Karpas-422 (cell line): ENCODE results near the gene ADARB1. TPM values are rescaled to one million over a fixed set of nuclear protein-coding genes. Genes with fewer than 3 reads are reported as not detected.

Source experiments
- DNase-seq: peaks from one replicate; pipeline ENCODE4 v3.0.0-alpha.2; 2015
- H2AFZ ChIP-seq: fragments of 200-600 bp; sonication (generic); 2 replicates; pipeline ENCODE4 v1.6.1; 2014; ENCODE audit warnings: antibody characterized with exemption, low read length, mixed read lengths
- H3K27ac ChIP-seq: fragments of 200-600 bp; sonication (generic); 2 replicates; pipeline ENCODE4 v1.5.1; 2014; ENCODE audit warnings: mild to moderate bottlenecking, low read length, moderate library complexity
- H3K27me3 ChIP-seq: fragments of 200-600 bp; sonication (generic); 2 replicates; pipeline ENCODE4 v1.6.1; 2014; ENCODE audit warnings: low read length, mixed read lengths
- H3K36me3 ChIP-seq: fragments of 200-600 bp; sonication (generic); 2 replicates; pipeline ENCODE4 v1.6.1; 2014; ENCODE audit warnings: low read length, mixed read lengths; ENCODE audit not compliant: insufficient read depth
- H3K4me1 ChIP-seq: fragments of 200-600 bp; sonication (generic); 2 replicates; pipeline ENCODE4 v1.6.1; 2014; ENCODE audit warnings: mild to moderate bottlenecking, low read length, mixed read lengths
- H3K4me2 ChIP-seq: fragments of 200-600 bp; sonication (generic); 2 replicates; pipeline ENCODE4 v1.6.1; 2014; ENCODE audit warnings: low read length, low read depth, mild to moderate bottlenecking; ENCODE audit not compliant: poor library complexity, severe bottlenecking
- H3K4me3 ChIP-seq: fragments of 200-600 bp; sonication (generic); 2 replicates; pipeline ENCODE4 v1.5.1; 2014; ENCODE audit warnings: mild to moderate bottlenecking, antibody characterized with exemption, low read length, mixed read lengths
- H3K79me2 ChIP-seq: fragments of 200-600 bp; sonication (generic); 2 replicates; pipeline ENCODE4 v1.6.1; 2014; ENCODE audit warnings: mild to moderate bottlenecking, low read length, mixed read lengths
- H3K9ac ChIP-seq: fragments of 200-600 bp; sonication (generic); 2 replicates; pipeline ENCODE4 v1.6.0; 2014; ENCODE audit warnings: low read length
- H3K9me2 ChIP-seq: fragments of 200-600 bp; sonication (generic), shearing (Covaris generic); replicated peaks from 2 replicates; pipeline ENCODE4 v1.6.0; 2014; ENCODE audit warnings: mild to moderate bottlenecking, low read length, moderate library complexity; ENCODE audit not compliant: insufficient read depth
- H3K9me3 ChIP-seq: fragments of 300-700, 200-600 bp; sonication (generic); 2 replicates; pipeline ENCODE4 v1.6.1; 2014; ENCODE audit warnings: low read length, mixed read lengths
- H4K20me1 ChIP-seq: fragments of 200-600 bp; sonication (generic); 2 replicates; pipeline ENCODE4 v1.6.1; 2014; ENCODE audit warnings: mild to moderate bottlenecking, antibody characterized with exemption, low read length, low read depth; ENCODE audit not compliant: insufficient read depth
- total RNA-seq: library from RNA; depleted of rRNA; stranded (reverse); fragments of >200 nt; shearing (Covaris generic); gene quantifications from 2 replicates; pipeline ENCODE4 v1.2.3, GENCODE V29; 2014; ENCODE audit warnings: low replicate concordance

The ADARB1 gene
- total RNA-seq, 1 experiment from 2014 or later = 2.0 TPM

GRCh38 chr21:45120975-45121374 lies 46.6 kb downstream of the ADARB1 start:
- no peak for DNase-seq
- no peak overlapping the region for H3K9ac ChIP-seq
- H3K4me1 ChIP-seq = no peaks in the 10 kb centered on the region
- peaks cover 19% of the 10 kb centered on the region; the same call in 1 of the 2 replicates for H4K20me1 ChIP-seq
- no peak overlapping the region for H3K4me2 ChIP-seq
- H3K36me3 ChIP-seq = no peaks in the 10 kb centered on the region
- H3K9me2 ChIP-seq = no peaks in the 10 kb centered on the region
- H3K9me3 ChIP-seq = no peaks in the 10 kb centered on the region
- H3K27ac ChIP-seq = no peak overlapping the region
- no peaks in the 10 kb centered on the region for H3K79me2 ChIP-seq
- H3K27me3 ChIP-seq = no peaks in the 10 kb centered on the region
- H2AFZ ChIP-seq = no peak overlapping the region
- no peak overlapping the region for H3K4me3 ChIP-seq

DNA sequence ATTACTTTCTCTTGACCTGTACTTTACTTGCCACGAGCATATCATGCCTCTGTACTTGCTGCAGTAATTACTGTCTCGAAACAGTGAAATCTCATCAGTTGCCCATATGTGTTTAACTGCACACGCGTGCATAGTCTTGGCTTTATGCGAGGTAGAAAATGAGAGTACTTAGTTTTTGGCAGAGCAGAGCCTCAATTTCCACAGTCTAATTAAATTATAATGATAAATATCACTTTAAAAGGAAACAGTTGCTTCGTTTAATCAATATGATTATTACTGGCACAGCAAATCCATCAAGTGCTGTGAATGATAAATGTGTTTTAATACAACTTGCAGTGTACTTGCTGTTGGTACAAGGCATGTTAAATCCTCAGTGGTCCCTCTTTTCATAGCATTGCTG lies 47.6 kb downstream of the ADARB1 start:
- Histone ChIP-seq H3K27ac (no peak overlapping the region), H3K4me1 (no peaks in the 10 kb centered on the region), H4K20me1 (peaks cover 18% of the 10 kb centered on the region; the same call in 1 of the 2 replicates), H3K4me3 (no peak overlapping the region), H2AFZ (no peak overlapping the region), H3K4me2 (no peak overlapping the region), H3K9me2 (no peaks in the 10 kb centered on the region), H3K9ac (no peak overlapping the region), H3K27me3 (no peaks in the 10 kb centered on the region), H3K36me3 (no peaks in the 10 kb centered on the region), H3K79me2 (no peaks in the 10 kb centered on the region), H3K9me3 (no peaks in the 10 kb centered on the region)
- DNase-seq = no peak

GRCh38 chr21:45122432-45123132 lies 48.2 kb downstream of the ADARB1 start:
- Histone ChIP-seq H3K27ac (no peak overlapping the region), H3K9ac (no peak overlapping the region), H4K20me1 (peaks cover 18% of the 10 kb centered on the region; the same call in 1 of the 2 replicates), H3K27me3 (no peaks in the 10 kb centered on the region), H3K79me2 (no peaks in the 10 kb centered on the region), H3K4me2 (no peak overlapping the region), H3K36me3 (no peaks in the 10 kb centered on the region), H3K4me1 (no peaks in the 10 kb centered on the region), H3K9me3 (no peaks in the 10 kb centered on the region), H3K4me3 (no peak overlapping the region), H3K9me2 (no peaks in the 10 kb centered on the region), H2AFZ (no peak overlapping the region)
- DNase-seq = no peak

DNA sequence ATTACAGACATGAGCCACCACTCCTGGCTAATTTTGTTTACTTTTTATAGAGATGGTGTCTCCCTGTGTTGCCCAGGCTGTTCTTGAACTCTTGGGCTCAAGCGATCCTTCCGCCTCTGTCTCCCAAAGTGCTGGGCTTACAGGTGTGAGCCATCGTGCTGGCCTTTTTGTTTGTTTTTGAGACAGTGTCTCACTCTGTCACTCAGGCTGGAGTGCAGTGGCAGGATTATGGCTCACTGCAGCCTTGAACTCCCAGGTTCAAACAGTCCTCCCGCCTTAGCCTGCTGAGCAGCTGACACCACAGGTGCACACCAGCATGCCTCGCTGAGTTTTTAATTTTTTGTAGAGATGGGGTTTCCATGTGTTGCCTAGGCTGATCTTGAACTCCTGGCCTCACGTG lies 49.1 kb downstream of the ADARB1 start:
- H3K36me3 ChIP-seq = no peaks in the 10 kb centered on the region
- no peaks in the 10 kb centered on the region for H3K4me1 ChIP-seq
- peaks cover 18% of the 10 kb centered on the region; the same call in 1 of the 2 replicates for H4K20me1 ChIP-seq
- H3K79me2 ChIP-seq = no peaks in the 10 kb centered on the region
- no peaks in the 10 kb centered on the region for H3K9me2 ChIP-seq
- no peak overlapping the region for H3K9ac ChIP-seq
- no peak overlapping the region for H3K4me2 ChIP-seq
- H3K27me3 ChIP-seq = no peaks in the 10 kb centered on the region
- no peak overlapping the region for H2AFZ ChIP-seq
- no peak overlapping the region for H3K4me3 ChIP-seq
- no peak for DNase-seq
- no peaks in the 10 kb centered on the region for H3K9me3 ChIP-seq
- no peak overlapping the region for H3K27ac ChIP-seq

- H4K20me1 ChIP-seq = peaks cover 22% of the 10 kb centered on the region; the same call in 1 of the 2 replicates
- no peak for DNase-seq
- H3K4me2 ChIP-seq = no peak overlapping the region
- H3K9ac ChIP-seq = no peak overlapping the region
- H3K9me3 ChIP-seq = no peaks in the 10 kb centered on the region
- H3K27me3 ChIP-seq = no peaks in the 10 kb centered on the region
- H3K9me2 ChIP-seq = no peaks in the 10 kb centered on the region
- no peak overlapping the region for H3K27ac ChIP-seq
- H3K79me2 ChIP-seq = no peaks in the 10 kb centered on the region
- no peak overlapping the region for H2AFZ ChIP-seq
- H3K4me1 ChIP-seq = no peaks in the 10 kb centered on the region
- H3K36me3 ChIP-seq = no peaks in the 10 kb centered on the region
- no peak overlapping the region for H3K4me3 ChIP-seq
Measured at GRCh38 chr21:45124596-45124995, 50.2 kb downstream of the ADARB1 start.

DNA sequence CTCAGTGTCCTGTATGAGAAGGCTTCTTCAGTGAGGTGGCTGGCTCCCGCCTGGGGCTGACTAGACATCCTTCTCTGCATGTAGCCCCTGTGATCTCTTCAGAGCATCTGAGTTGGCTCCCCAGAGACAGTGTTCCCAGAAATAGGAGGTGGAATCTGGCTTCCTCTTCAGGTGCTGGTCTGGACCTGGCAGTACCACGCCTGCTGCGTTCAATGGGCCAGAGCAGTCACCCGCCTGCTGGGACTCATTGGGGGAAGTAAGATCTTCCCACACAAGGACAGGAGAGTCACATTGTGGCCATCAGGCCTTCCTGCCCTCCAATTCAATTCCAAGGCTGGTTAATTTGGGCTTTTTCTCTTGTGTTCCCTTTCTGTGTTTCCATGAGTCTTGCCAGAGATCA lies 51.0 kb downstream of the ADARB1 start:
- peaks cover 22% of the 10 kb centered on the region; the same call in 1 of the 2 replicates for H4K20me1 ChIP-seq
- no peaks in the 10 kb centered on the region for H3K4me1 ChIP-seq
- no peak overlapping the region for H3K4me2 ChIP-seq
- DNase-seq = no peak
- H2AFZ ChIP-seq = no peak overlapping the region
- no peaks in the 10 kb centered on the region for H3K9me2 ChIP-seq
- H3K79me2 ChIP-seq = no peaks in the 10 kb centered on the region
- no peaks in the 10 kb centered on the region for H3K9me3 ChIP-seq
- no peaks in the 10 kb centered on the region for H3K27me3 ChIP-seq
- H3K4me3 ChIP-seq = no peak overlapping the region
- H3K27ac ChIP-seq = no peak overlapping the region
- no peak overlapping the region for H3K9ac ChIP-seq
- no peaks in the 10 kb centered on the region for H3K36me3 ChIP-seq

DNA sequence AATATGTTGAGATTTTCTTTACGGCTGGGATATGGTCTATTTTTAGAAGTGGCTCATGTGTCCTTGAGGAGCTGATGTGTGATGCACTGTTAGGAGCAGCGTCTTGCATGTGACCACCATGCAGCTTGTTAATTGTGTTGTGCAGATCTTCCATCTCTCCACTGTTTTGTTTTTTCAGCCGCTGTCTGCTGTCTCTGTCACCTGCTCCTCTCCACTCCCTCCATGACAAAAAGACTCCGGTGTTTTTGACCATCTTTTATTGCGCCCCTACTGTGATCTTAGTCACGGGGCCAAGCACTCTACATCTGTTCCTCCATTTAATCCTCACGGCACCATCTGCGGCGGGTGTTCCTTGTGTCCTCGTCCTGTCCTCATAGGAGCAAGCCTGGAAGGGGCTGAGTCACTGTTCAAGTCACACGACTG lies 51.8 kb downstream of the ADARB1 start:
- Histone ChIP-seq H3K9ac (no peak overlapping the region), H2AFZ (no peak overlapping the region), H3K79me2 (no peaks in the 10 kb centered on the region), H3K9me3 (no peaks in the 10 kb centered on the region), H3K4me1 (no peaks in the 10 kb centered on the region), H3K27me3 (no peaks in the 10 kb centered on the region), H3K27ac (no peak overlapping the region), H3K9me2 (no peaks in the 10 kb centered on the region), H3K4me3 (no peak overlapping the region), H3K4me2 (no peak overlapping the region), H4K20me1 (peaks cover 22% of the 10 kb centered on the region; the same call in 1 of the 2 replicates), H3K36me3 (no peaks in the 10 kb centered on the region)
- DNase-seq = no peak

- no peaks in the 10 kb centered on the region for H3K36me3 ChIP-seq
- no peak overlapping the region for H3K4me3 ChIP-seq
- no peaks in the 10 kb centered on the region for H3K4me1 ChIP-seq
- H3K9ac ChIP-seq = no peak overlapping the region
- no peak for DNase-seq
- H3K4me2 ChIP-seq = no peak overlapping the region
- peaks cover 18% of the 10 kb centered on the region; the same call in 1 of the 2 replicates for H4K20me1 ChIP-seq
- H2AFZ ChIP-seq = no peak overlapping the region
- no peaks in the 10 kb centered on the region for H3K27me3 ChIP-seq
- H3K79me2 ChIP-seq = no peaks in the 10 kb centered on the region
- H3K9me2 ChIP-seq = no peaks in the 10 kb centered on the region
- H3K9me3 ChIP-seq = no peaks in the 10 kb centered on the region
- no peak overlapping the region for H3K27ac ChIP-seq
Measured at GRCh38 chr21:45126983-45127382, 52.6 kb downstream of the ADARB1 start.
